HG02870 (cell line): ENCODE data around the gene GLRA2.
"Not testable (repeated sequence)": the region's sequence is repeated elsewhere in the genome, so short reads cannot be mapped to it uniquely, and the experiment has no call there.

ENCODE experiments used
- ATAC-seq: cut with Tn5 transposase; IDR thresholded peaks from one replicate; pipeline ENCODE4 v1.9.1; 2021; ENCODE audit warnings: mild to moderate bottlenecking, moderate library complexity; ENCODE audit not compliant: unreplicated experiment

Gene GLRA2

GRCh38 chrX:14590693-14591424 lies 61.5 kb downstream of the GLRA2 start:
- ATAC-seq, result no peak

- ATAC-seq, result no peak
Measured at GRCh38 chrX:14591976-14592375, 62.6 kb downstream of the GLRA2 start.

GRCh38 chrX:14594521-14594920 lies 65.2 kb downstream of the GLRA2 start:
- no peak for ATAC-seq

- no peak for ATAC-seq
Measured at GRCh38 chrX:14598330-14598729, 69.0 kb downstream of the GLRA2 start.

GRCh38 chrX:14607446-14607985 lies 78.2 kb downstream of the GLRA2 start:
- no peak for ATAC-seq

GRCh38 chrX:14612450-14612849 lies 83.1 kb downstream of the GLRA2 start:
- ATAC-seq, result not testable (repeated sequence)

- no peak for ATAC-seq
Measured at GRCh38 chrX:14616301-14616700, 87.0 kb downstream of the GLRA2 start.

GRCh38 chrX:14616836-14617235 lies 87.5 kb downstream of the GLRA2 start:
- no peak for ATAC-seq

GRCh38 chrX:14618177-14618965 lies 89.0 kb downstream of the GLRA2 start:
- no peak for ATAC-seq

- no peak for ATAC-seq
Measured at GRCh38 chrX:14630733-14631132, 101.4 kb downstream of the GLRA2 start.

GRCh38 chrX:14641681-14642655 lies 112.6 kb downstream of the GLRA2 start:
- ATAC-seq, result no peak

- no peak for ATAC-seq
Measured at GRCh38 chrX:14660970-14661369, 131.6 kb downstream of the GLRA2 start.

GRCh38 chrX:14670819-14671218 lies 141.5 kb downstream of the GLRA2 start:
- ATAC-seq, result peak; percentile 60

- no peak for ATAC-seq
Measured at GRCh38 chrX:14672611-14673172, 143.4 kb downstream of the GLRA2 start.

- ATAC-seq, result no peak
Measured at GRCh38 chrX:14673236-14673635, 143.9 kb downstream of the GLRA2 start.

- peak; percentile 92 for ATAC-seq
Measured at GRCh38 chrX:14673764-14674163, 144.4 kb downstream of the GLRA2 start.

- ATAC-seq, result no peak
Measured at GRCh38 chrX:14675500-14675899, 146.2 kb downstream of the GLRA2 start.

GRCh38 chrX:14676431-14676830 lies 147.1 kb downstream of the GLRA2 start:
- ATAC-seq, result no peak

- not testable (repeated sequence) for ATAC-seq
Measured at GRCh38 chrX:14688331-14688730, 159.0 kb downstream of the GLRA2 start.

- ATAC-seq, result no peak
Measured at GRCh38 chrX:14690553-14690952, 161.2 kb downstream of the GLRA2 start.
